WTC11 (cell line): ENCODE measurements around the gene MNX1. TPM values are rescaled to one million over a fixed set of nuclear protein-coding genes. Genes with fewer than 3 reads are reported as not detected.

ENCODE experiments used
- ATAC-seq: fragments of 200-7000 bp; cut with Tn5 transposase; 2 replicates; pipeline ENCODE4 v1.10.0; 2021; ENCODE audit warnings: mild to moderate bottlenecking, moderate library complexity
- CTCF ChIA-PET: fragments of 300-600 bp; sonication (Branson Sonifier 250); formaldehyde crosslinking; loops from one replicate; lab custom pipeline; 2021; ENCODE audit warnings: antibody characterized with exemption; lab: Charles Lee
- POLR2A ChIA-PET: fragments of 350-600 bp; sonication (Branson Sonifier 250); formaldehyde crosslinking; loops from one replicate; lab custom pipeline; 2021; ENCODE audit warnings: antibody characterized with exemption; lab: Charles Lee
- DNase-seq: peaks from one replicate; pipeline ENCODE4 v3.0.0; 2021; ENCODE audit warnings: low spot score
- H3K27ac Mint-ChIP-seq: 2 replicates; pipeline ENCODE4 v1.8.0; 2021; ENCODE audit warnings: mixed read lengths
- H3K27me3 Mint-ChIP-seq: 2 replicates; pipeline ENCODE4 v1.8.0; 2021; ENCODE audit warnings: low read depth, mild to moderate bottlenecking, moderate library complexity, mixed read lengths
- H3K36me3 Mint-ChIP-seq: 2 replicates; pipeline ENCODE4 v1.8.0; 2021; ENCODE audit warnings: mixed read lengths
- H3K4me1 Mint-ChIP-seq: 2 replicates; pipeline ENCODE4 v1.8.0; 2022; ENCODE audit warnings: mixed read lengths
- H3K4me3 Mint-ChIP-seq: 2 replicates; pipeline ENCODE4 v1.8.0; 2021; ENCODE audit warnings: mild to moderate bottlenecking, moderate library complexity, mixed read lengths
- H3K9me3 Mint-ChIP-seq: 2 replicates; pipeline ENCODE4 v1.8.0; 2021; ENCODE audit warnings: mixed read lengths
- ELF4 ChIP-seq: sonication (generic); formaldehyde crosslinking; IDR thresholded peaks from 2 replicates; pipeline ENCODE4 v1.8.1; 2022; ENCODE audit warnings: low read depth, mild to moderate bottlenecking, moderate library complexity, missing genetic modification reagents
- EMX1 ChIP-seq: fragments of 250-450 bp; sonication (Bioruptor Pico); IDR thresholded peaks from 2 replicates; pipeline ENCODE4 v1.8.0; 2021; ENCODE audit warnings: mild to moderate bottlenecking
- ESRRA ChIP-seq: sonication (generic); formaldehyde crosslinking; IDR thresholded peaks from 2 replicates; pipeline ENCODE4 v1.8.1; 2022; ENCODE audit warnings: mild to moderate bottlenecking, missing genetic modification reagents, borderline replicate concordance
- FOXK1 ChIP-seq: sonication (generic); formaldehyde crosslinking; IDR thresholded peaks from 2 replicates; pipeline ENCODE4 v1.8.0; 2022; ENCODE audit warnings: mild to moderate bottlenecking, moderate library complexity, missing genetic modification reagents
- FOXP1 ChIP-seq: sonication (generic); formaldehyde crosslinking; IDR thresholded peaks from 2 replicates; pipeline ENCODE4 v1.8.0; 2022; ENCODE audit warnings: missing genetic modification reagents, mild to moderate bottlenecking, moderate library complexity, borderline replicate concordance
- GABPB1 ChIP-seq: sonication (generic); formaldehyde crosslinking; IDR thresholded peaks from 2 replicates; pipeline ENCODE4 v1.8.1; 2023; ENCODE audit warnings: mild to moderate bottlenecking, missing genetic modification reagents
- JUN ChIP-seq: sonication (generic); formaldehyde crosslinking; IDR thresholded peaks from 2 replicates; pipeline ENCODE4 v1.8.0; 2023; ENCODE audit warnings: mild to moderate bottlenecking, missing genetic modification reagents
- SOX15 ChIP-seq: fragments of 250-450 bp; sonication (Bioruptor Pico); IDR thresholded peaks from 2 replicates; pipeline ENCODE4 v1.9.0; 2021; ENCODE audit warnings: mild to moderate bottlenecking
- TCF7 ChIP-seq: sonication (generic); formaldehyde crosslinking; IDR thresholded peaks from 2 replicates; pipeline ENCODE4 v1.8.0; 2022; ENCODE audit warnings: mild to moderate bottlenecking, low read depth, missing genetic modification reagents, moderate library complexity
- TEAD4 ChIP-seq: sonication (generic); formaldehyde crosslinking; IDR thresholded peaks from 2 replicates; pipeline ENCODE4 v1.8.0; 2022; ENCODE audit warnings: mild to moderate bottlenecking, missing genetic modification reagents
- ZNF121 ChIP-seq: sonication (generic); formaldehyde crosslinking; IDR thresholded peaks from 2 replicates; pipeline ENCODE4 v1.8.0; 2023; ENCODE audit warnings: missing genetic modification reagents
- ZNF232 ChIP-seq: sonication (generic); formaldehyde crosslinking; IDR thresholded peaks from 2 replicates; pipeline ENCODE4 v1.8.0; 2022; ENCODE audit warnings: mild to moderate bottlenecking, missing genetic modification reagents
- ZNF396 ChIP-seq: fragments of 250-450 bp; sonication (Bioruptor Pico); IDR thresholded peaks from 2 replicates; pipeline ENCODE4 v1.8.0; 2021; ENCODE audit warnings: mild to moderate bottlenecking, moderate library complexity, borderline replicate concordance
- ZNF416 ChIP-seq: fragments of 250-450 bp; sonication (Bioruptor Pico); IDR thresholded peaks from 2 replicates; pipeline ENCODE4 v1.9.0; 2021; ENCODE audit warnings: mild to moderate bottlenecking, inconsistent platforms
- ZNF671 ChIP-seq: fragments of 250-450 bp; sonication (Bioruptor Pico); IDR thresholded peaks from 2 replicates; pipeline ENCODE4 v1.8.0; 2021; ENCODE audit warnings: mild to moderate bottlenecking
- total RNA-seq: library from RNA; stranded (reverse); gene quantifications from 3 replicates; pipeline ENCODE4 v1.2.3, GENCODE V29; 2021
- TF ChIP-seq, protein P1 (sequence below): sonication (generic); formaldehyde crosslinking; IDR thresholded peaks from 2 replicates; pipeline ENCODE4 v1.8.1; 2023; ENCODE audit warnings: mild to moderate bottlenecking, missing genetic modification reagents
- TF ChIP-seq, protein P2 (sequence below): sonication (generic); formaldehyde crosslinking; IDR thresholded peaks from 2 replicates; pipeline ENCODE4 v1.8.1; 2022; ENCODE audit warnings: mild to moderate bottlenecking, moderate library complexity, missing genetic modification reagents
- TF ChIP-seq, protein P3 (sequence below): fragments of 250-450 bp; sonication (Bioruptor Pico); IDR thresholded peaks from 2 replicates; pipeline ENCODE4 v1.8.0; 2021; ENCODE audit warnings: mild to moderate bottlenecking
- TF ChIP-seq, protein P4 (sequence below): sonication (generic); formaldehyde crosslinking; IDR thresholded peaks from 2 replicates; pipeline ENCODE4 v1.8.1; 2023; ENCODE audit warnings: mild to moderate bottlenecking, missing genetic modification reagents
- TF ChIP-seq, protein P5 (sequence below): sonication (generic); formaldehyde crosslinking; conservative IDR thresholded peaks from 2 replicates; pipeline ENCODE4 v1.8.1; 2022; ENCODE audit warnings: mild to moderate bottlenecking, missing genetic modification reagents
- TF ChIP-seq, protein P6 (sequence below): sonication (generic); formaldehyde crosslinking; IDR thresholded peaks from 2 replicates; pipeline ENCODE4 v1.8.1; 2023; ENCODE audit warnings: mild to moderate bottlenecking, missing genetic modification reagents, moderate library complexity
- TF ChIP-seq, protein P7 (sequence below): sonication (generic); formaldehyde crosslinking; IDR thresholded peaks from 2 replicates; pipeline ENCODE4 v1.8.0; 2023; ENCODE audit warnings: missing genetic modification reagents, mild to moderate bottlenecking, borderline replicate concordance
- TF ChIP-seq, protein P8 (sequence below): sonication (generic); formaldehyde crosslinking; IDR thresholded peaks from 2 replicates; pipeline ENCODE4 v1.8.0; 2022; ENCODE audit warnings: mild to moderate bottlenecking, missing genetic modification reagents

The MNX1 gene
- total RNA-seq, 1 experiment from 2014 or later, result 0.46 TPM

DNA sequence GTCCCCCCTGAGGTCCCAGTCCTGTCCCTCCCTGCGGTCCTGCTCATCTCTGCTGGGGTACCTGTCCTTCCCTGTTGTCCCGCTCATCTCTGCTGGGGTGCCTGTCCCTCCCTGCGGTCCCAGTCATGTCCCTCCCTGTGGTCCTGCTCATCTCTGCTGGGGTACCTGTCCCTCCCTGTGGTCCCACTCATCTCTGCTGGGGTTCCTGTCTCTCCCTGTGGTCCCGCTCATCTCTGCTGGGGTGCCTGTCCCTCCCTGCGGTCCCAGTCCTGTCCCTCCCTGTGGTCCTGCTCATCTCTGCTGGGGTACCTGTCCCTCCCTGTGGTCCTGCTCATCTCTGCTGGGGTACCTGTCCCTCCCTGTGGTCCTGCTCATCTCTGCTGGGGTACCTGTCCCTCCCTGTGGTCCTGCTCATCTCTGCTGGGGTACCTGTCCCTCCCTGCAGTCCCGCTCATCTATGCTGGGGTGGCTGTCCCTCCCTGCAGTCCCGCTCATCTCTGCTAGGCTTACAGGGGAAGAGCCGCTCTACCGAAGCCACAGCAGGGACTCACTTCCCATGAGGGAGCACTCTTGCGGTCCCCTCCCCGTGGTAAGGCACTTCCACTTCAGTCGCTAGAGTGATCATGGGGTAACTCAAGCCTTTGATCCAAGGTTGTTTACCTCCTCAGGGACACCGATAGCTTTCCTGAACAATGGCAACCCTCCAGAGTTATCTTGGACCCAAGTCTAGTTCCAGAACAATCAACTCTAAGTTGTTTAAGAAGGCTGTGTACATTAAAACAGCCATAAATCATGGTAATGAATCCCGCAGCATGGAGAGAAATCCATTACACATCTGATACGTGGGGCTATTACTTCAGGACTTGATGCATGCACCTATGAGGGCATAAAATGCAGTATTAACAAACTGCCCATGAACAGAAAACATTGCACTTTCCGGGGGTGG is 46.8 kb upstream of the MNX1 start:
- ATAC-seq (no peak), DNase-seq (no peak)
- peaks cover 17% of the 10 kb centered on the region for H3K9me3 Mint-ChIP-seq
- H3K36me3 Mint-ChIP-seq, result no peaks in the 10 kb centered on the region
- H3K4me1 Mint-ChIP-seq, result no peaks in the 10 kb centered on the region
- ChIA-PET CTCF (no interaction called here), POLR2A (no interaction called here)
- peaks cover under 1% of the 10 kb centered on the region for H3K27me3 Mint-ChIP-seq
- no peak for TF ChIP-seq TEAD4
- TF ChIP-seq ESRRA (CRISPR knock-in tag), result no peak
- TF ChIP-seq, protein P1, sequence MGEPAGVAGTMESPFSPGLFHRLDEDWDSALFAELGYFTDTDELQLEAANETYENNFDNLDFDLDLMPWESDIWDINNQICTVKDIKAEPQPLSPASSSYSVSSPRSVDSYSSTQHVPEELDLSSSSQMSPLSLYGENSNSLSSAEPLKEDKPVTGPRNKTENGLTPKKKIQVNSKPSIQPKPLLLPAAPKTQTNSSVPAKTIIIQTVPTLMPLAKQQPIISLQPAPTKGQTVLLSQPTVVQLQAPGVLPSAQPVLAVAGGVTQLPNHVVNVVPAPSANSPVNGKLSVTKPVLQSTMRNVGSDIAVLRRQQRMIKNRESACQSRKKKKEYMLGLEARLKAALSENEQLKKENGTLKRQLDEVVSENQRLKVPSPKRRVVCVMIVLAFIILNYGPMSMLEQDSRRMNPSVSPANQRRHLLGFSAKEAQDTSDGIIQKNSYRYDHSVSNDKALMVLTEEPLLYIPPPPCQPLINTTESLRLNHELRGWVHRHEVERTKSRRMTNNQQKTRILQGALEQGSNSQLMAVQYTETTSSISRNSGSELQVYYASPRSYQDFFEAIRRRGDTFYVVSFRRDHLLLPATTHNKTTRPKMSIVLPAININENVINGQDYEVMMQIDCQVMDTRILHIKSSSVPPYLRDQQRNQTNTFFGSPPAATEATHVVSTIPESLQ, result no peak
- TF ChIP-seq ZNF671 (CRISPR knock-in tag), result no peak
- TF ChIP-seq, protein P2, sequence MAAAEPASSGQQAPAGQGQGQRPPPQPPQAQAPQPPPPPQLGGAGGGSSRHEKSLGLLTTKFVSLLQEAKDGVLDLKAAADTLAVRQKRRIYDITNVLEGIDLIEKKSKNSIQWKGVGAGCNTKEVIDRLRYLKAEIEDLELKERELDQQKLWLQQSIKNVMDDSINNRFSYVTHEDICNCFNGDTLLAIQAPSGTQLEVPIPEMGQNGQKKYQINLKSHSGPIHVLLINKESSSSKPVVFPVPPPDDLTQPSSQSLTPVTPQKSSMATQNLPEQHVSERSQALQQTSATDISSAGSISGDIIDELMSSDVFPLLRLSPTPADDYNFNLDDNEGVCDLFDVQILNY, result no peak
- TF ChIP-seq, protein P3, sequence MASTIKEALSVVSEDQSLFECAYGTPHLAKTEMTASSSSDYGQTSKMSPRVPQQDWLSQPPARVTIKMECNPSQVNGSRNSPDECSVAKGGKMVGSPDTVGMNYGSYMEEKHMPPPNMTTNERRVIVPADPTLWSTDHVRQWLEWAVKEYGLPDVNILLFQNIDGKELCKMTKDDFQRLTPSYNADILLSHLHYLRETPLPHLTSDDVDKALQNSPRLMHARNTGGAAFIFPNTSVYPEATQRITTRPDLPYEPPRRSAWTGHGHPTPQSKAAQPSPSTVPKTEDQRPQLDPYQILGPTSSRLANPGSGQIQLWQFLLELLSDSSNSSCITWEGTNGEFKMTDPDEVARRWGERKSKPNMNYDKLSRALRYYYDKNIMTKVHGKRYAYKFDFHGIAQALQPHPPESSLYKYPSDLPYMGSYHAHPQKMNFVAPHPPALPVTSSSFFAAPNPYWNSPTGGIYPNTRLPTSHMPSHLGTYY (CRISPR knock-in tag), result no peak
- TF ChIP-seq, protein P4, sequence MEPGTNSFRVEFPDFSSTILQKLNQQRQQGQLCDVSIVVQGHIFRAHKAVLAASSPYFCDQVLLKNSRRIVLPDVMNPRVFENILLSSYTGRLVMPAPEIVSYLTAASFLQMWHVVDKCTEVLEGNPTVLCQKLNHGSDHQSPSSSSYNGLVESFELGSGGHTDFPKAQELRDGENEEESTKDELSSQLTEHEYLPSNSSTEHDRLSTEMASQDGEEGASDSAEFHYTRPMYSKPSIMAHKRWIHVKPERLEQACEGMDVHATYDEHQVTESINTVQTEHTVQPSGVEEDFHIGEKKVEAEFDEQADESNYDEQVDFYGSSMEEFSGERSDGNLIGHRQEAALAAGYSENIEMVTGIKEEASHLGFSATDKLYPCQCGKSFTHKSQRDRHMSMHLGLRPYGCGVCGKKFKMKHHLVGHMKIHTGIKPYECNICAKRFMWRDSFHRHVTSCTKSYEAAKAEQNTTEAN (CRISPR knock-in tag), result no peak
- TF ChIP-seq GABPB1 (CRISPR knock-in tag), result no peak
- no peak for TF ChIP-seq ZNF232 (CRISPR knock-in tag)
- TF ChIP-seq, protein P5, sequence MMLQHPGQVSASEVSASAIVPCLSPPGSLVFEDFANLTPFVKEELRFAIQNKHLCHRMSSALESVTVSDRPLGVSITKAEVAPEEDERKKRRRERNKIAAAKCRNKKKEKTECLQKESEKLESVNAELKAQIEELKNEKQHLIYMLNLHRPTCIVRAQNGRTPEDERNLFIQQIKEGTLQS (CRISPR knock-in tag), result no peak
- TF ChIP-seq, protein P6, sequence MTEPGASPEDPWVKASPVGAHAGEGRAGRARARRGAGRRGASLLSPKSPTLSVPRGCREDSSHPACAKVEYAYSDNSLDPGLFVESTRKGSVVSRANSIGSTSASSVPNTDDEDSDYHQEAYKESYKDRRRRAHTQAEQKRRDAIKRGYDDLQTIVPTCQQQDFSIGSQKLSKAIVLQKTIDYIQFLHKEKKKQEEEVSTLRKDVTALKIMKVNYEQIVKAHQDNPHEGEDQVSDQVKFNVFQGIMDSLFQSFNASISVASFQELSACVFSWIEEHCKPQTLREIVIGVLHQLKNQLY (CRISPR knock-in tag), result no peak
- no peak for TF ChIP-seq ELF4 (CRISPR knock-in tag)
- no peak for TF ChIP-seq ZNF416
- TF ChIP-seq ZNF396 (CRISPR knock-in tag), result no peak
- no peak for TF ChIP-seq JUN
- no peak for TF ChIP-seq FOXK1 (CRISPR knock-in tag)
- no peak overlapping the region for H3K4me3 Mint-ChIP-seq
- H3K27ac Mint-ChIP-seq, result no peak overlapping the region

DNA sequence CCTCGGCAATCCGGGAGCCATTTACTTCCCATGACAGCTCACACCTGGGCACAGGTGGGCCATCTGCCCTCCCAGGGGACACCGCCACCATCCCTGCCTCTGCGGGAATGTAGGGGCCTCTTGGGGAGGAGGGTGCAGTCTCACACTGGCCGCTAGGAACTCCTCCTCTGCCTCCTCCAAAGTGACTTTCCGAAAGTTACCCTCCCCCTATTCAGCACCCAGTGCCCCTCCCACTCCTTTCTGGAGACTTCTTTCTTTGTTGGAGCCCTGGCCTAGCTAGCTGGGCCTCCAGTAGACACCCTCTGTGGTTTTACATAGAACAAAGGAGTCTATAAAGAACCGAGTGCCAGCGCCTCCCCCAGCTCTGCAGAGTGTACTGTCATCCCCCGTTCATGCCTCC is 45.8 kb upstream of the MNX1 start:
- Mint-ChIP-seq H3K36me3 (no peaks in the 10 kb centered on the region), H3K4me3 (no peak overlapping the region)
- TF ChIP-seq TCF7 (CRISPR knock-in tag) (no peak), ZNF121 (CRISPR knock-in tag) (no peak), ZNF416 (no peak), FOXP1 (CRISPR knock-in tag) (no peak), SOX15 (CRISPR knock-in tag) (no peak), EMX1 (CRISPR knock-in tag) (no peak)
- TF ChIP-seq, protein P7, sequence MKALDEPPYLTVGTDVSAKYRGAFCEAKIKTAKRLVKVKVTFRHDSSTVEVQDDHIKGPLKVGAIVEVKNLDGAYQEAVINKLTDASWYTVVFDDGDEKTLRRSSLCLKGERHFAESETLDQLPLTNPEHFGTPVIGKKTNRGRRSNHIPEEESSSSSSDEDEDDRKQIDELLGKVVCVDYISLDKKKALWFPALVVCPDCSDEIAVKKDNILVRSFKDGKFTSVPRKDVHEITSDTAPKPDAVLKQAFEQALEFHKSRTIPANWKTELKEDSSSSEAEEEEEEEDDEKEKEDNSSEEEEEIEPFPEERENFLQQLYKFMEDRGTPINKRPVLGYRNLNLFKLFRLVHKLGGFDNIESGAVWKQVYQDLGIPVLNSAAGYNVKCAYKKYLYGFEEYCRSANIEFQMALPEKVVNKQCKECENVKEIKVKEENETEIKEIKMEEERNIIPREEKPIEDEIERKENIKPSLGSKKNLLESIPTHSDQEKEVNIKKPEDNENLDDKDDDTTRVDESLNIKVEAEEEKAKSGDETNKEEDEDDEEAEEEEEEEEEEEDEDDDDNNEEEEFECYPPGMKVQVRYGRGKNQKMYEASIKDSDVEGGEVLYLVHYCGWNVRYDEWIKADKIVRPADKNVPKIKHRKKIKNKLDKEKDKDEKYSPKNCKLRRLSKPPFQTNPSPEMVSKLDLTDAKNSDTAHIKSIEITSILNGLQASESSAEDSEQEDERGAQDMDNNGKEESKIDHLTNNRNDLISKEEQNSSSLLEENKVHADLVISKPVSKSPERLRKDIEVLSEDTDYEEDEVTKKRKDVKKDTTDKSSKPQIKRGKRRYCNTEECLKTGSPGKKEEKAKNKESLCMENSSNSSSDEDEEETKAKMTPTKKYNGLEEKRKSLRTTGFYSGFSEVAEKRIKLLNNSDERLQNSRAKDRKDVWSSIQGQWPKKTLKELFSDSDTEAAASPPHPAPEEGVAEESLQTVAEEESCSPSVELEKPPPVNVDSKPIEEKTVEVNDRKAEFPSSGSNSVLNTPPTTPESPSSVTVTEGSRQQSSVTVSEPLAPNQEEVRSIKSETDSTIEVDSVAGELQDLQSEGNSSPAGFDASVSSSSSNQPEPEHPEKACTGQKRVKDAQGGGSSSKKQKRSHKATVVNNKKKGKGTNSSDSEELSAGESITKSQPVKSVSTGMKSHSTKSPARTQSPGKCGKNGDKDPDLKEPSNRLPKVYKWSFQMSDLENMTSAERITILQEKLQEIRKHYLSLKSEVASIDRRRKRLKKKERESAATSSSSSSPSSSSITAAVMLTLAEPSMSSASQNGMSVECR (CRISPR knock-in tag), result no peak
- TF ChIP-seq, protein P8, sequence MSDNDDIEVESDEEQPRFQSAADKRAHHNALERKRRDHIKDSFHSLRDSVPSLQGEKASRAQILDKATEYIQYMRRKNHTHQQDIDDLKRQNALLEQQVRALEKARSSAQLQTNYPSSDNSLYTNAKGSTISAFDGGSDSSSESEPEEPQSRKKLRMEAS (CRISPR knock-in tag), result no peak
- TF ChIP-seq, protein P3 (CRISPR knock-in tag), result no peak

More for the DNA sequence above, 45.8 kb upstream of the MNX1 start:
- DNase-seq (no peak), ATAC-seq (peak; percentile 81)
- POLR2A ChIA-PET, result no interaction called here
- CTCF ChIA-PET, result no interaction called here
- peaks cover 13% of the 10 kb centered on the region for H3K9me3 Mint-ChIP-seq
- H3K27ac Mint-ChIP-seq, result no peak overlapping the region
- H3K4me1 Mint-ChIP-seq, result no peaks in the 10 kb centered on the region
- no peaks in the 10 kb centered on the region; the same call in none of the 2 replicates for H3K27me3 Mint-ChIP-seq
